Breast epithelium (tissue), 4 donors: ENCODE measurements around the gene RAC3. TPM values are rescaled to one million over a fixed set of nuclear protein-coding genes. Genes with fewer than 3 reads are reported as not detected.

ENCODE experiments used
- DNase-seq, 2 donors: peaks; one replicate each; pipeline ENCODE4 v3.0.0-alpha.2; 2019; ENCODE audit warnings: low spot score in 2 of 2
- H3K27ac ChIP-seq, 2 donors: fragments of 200-600 bp; sonication (generic) in 1 of 2; one replicate each; pipeline ENCODE4 v1.5.1; 2016 to 2019; ENCODE audit warnings: mild to moderate bottlenecking in 1 of 2
- H3K27me3 ChIP-seq, 2 donors: fragments of 200-600 bp; sonication (generic) in 1 of 2; one replicate each; pipeline versions ENCODE4 v1.5.1 to v1.6.0; 2017 to 2019; ENCODE audit warnings: control low read depth in 1 of 2, mild to moderate bottlenecking in 1 of 2
- H3K36me3 ChIP-seq: fragments of 200-600 bp; one replicate; pipeline ENCODE4 v1.5.1; 2019
- H3K4me1 ChIP-seq, 2 donors: fragments of 200-600 bp; sonication (generic); one replicate each; pipeline ENCODE4 v1.5.1; 2016 to 2019; ENCODE audit warnings: control low read depth in 1 of 2
- H3K4me3 ChIP-seq, 3 donors: fragments of 200-600 bp; sonication (generic); 1 replicate in 2 of 3; 2 replicates in 1 of 3; pipeline ENCODE4 v1.5.1; 2016 to 2019; ENCODE audit warnings: mild to moderate bottlenecking in 3 of 3, moderate library complexity in 2 of 3
- H3K9me3 ChIP-seq, 2 donors: fragments of 200-600 bp; sonication (generic) in 1 of 2; one replicate each; pipeline ENCODE4 v1.5.1; 2016 to 2019; ENCODE audit warnings: control low read depth in 1 of 2
- POLR2A ChIP-seq: fragments of 450-650 bp; IDR thresholded peaks from one replicate; pipeline ENCODE4 v1.6.1; 2016; ENCODE audit warnings: antibody characterized with exemption, mild to moderate bottlenecking, moderate library complexity
- POLR2AphosphoS5 ChIP-seq, 3 donors: sonication (generic); formaldehyde crosslinking; IDR thresholded peaks; one replicate each; pipeline ENCODE4 v1.6.1; 2017; ENCODE audit warnings: antibody characterized with exemption in 3 of 3
- intact Hi-C: fragments of 100-400 bp; cut with DNase I; formaldehyde crosslinking; loops from one replicate; pipeline ENCODE4 v1.15.1; 2023; ENCODE audit warnings: low total_unique reads
- total RNA-seq, 3 donors: library from RNA; depleted of rRNA; stranded (reverse); fragments of >200 nt; gene quantifications; one replicate each; pipeline ENCODE4 v1.1.0, GENCODE V29; 2016
- TF ChIP-seq, protein P1 (sequence below), 3 donors: fragments of 450-650 bp; IDR thresholded peaks; one replicate each; pipeline ENCODE4 v1.5.1; 2016 to 2017; ENCODE audit warnings: antibody characterized with exemption in 3 of 3, mild to moderate bottlenecking in 3 of 3, moderate library complexity in 3 of 3

The RAC3 gene
- total RNA-seq, 3 donors from 2014 or later, result 7.6 to 23.0 (median 16.1) TPM

GRCh38 chr17:82016875-82017459, 14.5 kb upstream of the RAC3 start:
- H3K27ac ChIP-seq, result no peak overlapping the region
- peaks cover 6 to 12% of the 10 kb centered on the region in 2 donors for H3K4me1 ChIP-seq
- H3K27me3 ChIP-seq, result no peaks in the 10 kb centered on the region
- intact Hi-C loops, result no loop called here
- H3K4me3 ChIP-seq, result no peak overlapping the region
- no peaks in the 10 kb centered on the region for H3K9me3 ChIP-seq
- no peak for DNase-seq
- H3K36me3 ChIP-seq, result no peaks in the 10 kb centered on the region
- TF ChIP-seq POLR2A (no peak), POLR2AphosphoS5 (IDR thresholded peaks at IDR 0.05) (no peak)
- TF ChIP-seq, protein P1, sequence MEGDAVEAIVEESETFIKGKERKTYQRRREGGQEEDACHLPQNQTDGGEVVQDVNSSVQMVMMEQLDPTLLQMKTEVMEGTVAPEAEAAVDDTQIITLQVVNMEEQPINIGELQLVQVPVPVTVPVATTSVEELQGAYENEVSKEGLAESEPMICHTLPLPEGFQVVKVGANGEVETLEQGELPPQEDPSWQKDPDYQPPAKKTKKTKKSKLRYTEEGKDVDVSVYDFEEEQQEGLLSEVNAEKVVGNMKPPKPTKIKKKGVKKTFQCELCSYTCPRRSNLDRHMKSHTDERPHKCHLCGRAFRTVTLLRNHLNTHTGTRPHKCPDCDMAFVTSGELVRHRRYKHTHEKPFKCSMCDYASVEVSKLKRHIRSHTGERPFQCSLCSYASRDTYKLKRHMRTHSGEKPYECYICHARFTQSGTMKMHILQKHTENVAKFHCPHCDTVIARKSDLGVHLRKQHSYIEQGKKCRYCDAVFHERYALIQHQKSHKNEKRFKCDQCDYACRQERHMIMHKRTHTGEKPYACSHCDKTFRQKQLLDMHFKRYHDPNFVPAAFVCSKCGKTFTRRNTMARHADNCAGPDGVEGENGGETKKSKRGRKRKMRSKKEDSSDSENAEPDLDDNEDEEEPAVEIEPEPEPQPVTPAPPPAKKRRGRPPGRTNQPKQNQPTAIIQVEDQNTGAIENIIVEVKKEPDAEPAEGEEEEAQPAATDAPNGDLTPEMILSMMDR (IDR thresholded peaks at IDR 0.05), result no peak

GRCh38 chr17:82017612-82018151, 13.8 kb upstream of the RAC3 start:
- Histone ChIP-seq H3K4me1 (peaks cover 6 to 14% of the 10 kb centered on the region in 2 donors), H3K4me3 (no peak overlapping the region), H3K9me3 (no peaks in the 10 kb centered on the region), H3K27ac (no peak overlapping the region), H3K27me3 (no peaks in the 10 kb centered on the region), H3K36me3 (no peaks in the 10 kb centered on the region)
- no peak for DNase-seq
- intact Hi-C loops, result no loop called here
- TF ChIP-seq POLR2A (no peak), POLR2AphosphoS5 (IDR thresholded peaks at IDR 0.05) (no peak)
- TF ChIP-seq, protein P1 (IDR thresholded peaks at IDR 0.05), result no peak

DNA sequence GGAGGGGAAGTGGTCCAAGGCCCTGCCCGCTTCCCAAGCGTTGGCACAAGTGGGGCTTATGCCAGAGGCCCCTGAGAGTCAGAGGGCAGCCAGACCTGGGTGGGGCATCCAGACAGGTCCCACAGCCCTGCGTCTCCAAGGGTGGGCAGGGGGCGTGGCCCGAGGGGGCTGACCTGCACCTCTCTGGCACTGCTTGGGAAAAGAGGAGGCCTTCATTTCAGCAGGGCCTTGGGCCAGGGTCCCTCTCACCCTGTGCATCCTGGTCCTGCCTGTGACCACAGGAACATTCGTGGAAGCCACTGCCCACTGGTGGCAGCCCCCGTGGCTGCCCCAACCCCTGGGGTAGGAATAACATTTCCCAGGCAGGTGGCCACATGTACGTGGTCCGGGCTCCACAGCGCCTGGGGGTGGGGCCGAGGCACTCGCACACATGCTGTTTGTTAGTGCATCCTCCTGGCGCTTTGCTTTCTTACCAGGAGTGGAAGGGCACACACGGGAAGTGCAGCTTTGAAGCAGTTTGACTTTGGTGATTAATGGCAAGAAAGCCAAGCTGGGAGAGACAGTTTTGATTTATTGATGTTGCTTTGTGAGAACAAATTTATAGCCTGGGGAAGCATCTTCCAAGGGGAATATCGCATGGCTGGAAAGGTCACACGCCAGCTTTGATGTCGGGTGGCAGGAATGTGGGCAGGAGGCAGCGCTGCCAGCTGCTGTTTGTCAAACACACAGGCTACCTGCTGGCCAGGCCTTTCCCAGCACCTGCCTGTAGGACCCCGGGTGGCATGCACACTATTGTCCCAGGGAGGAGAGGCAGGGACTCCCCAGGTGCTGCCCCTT, 13.1 kb upstream of the RAC3 start:
- no peaks in the 10 kb centered on the region for H3K27me3 ChIP-seq
- no peak overlapping the region for H3K27ac ChIP-seq
- no peaks in the 10 kb centered on the region for H3K9me3 ChIP-seq
- H3K36me3 ChIP-seq, result no peaks in the 10 kb centered on the region
- intact Hi-C loops, result no loop called here
- H3K4me3 ChIP-seq, result no peak overlapping the region
- peaks cover 6 to 14% of the 10 kb centered on the region in 2 donors for H3K4me1 ChIP-seq
- DNase-seq, result no peak
- no peak for TF ChIP-seq POLR2AphosphoS5 (IDR thresholded peaks at IDR 0.05)
- TF ChIP-seq, protein P1 (IDR thresholded peaks at IDR 0.05), result no peak

DNA sequence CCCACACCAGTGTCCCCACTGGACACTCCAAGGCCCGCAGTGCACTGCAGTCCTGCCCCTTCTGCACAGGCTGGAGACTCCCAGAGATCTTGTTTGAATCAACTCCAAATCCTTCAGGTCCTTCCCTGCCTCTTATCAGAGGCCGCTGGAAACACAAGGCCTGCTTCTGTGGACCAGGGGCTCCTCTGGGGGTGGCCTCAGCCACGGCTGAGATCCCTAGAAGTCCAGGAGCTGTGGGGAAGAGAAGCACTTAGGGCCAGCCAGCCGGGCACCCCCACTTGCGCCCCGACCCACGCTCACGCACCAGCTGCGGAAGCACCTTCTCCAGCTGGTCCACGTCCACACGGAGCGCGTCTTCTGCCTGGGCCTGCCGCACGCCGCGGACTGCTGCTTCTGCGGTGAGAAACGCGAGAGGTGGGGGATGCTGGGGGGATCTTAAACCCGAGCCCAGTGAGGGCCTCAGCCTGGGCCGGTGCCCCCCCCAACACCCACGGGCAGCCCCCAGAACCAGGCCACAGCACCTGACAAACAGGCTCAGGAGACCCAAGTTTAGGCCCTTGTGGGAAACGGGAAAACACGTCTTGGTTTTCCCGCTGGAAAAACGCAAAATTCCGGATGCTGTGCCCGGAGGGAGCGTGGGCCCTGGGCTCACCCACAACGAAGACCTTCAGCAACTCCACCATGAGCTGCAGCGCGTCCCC, 12.3 kb upstream of the RAC3 start:
- no peak for DNase-seq
- TF ChIP-seq, protein P1 (IDR thresholded peaks at IDR 0.05), result no peak
- TF ChIP-seq POLR2AphosphoS5 (IDR thresholded peaks at IDR 0.05) (no peak), POLR2A (no peak)
- Histone ChIP-seq H3K4me3 (no peak overlapping the region), H3K36me3 (no peaks in the 10 kb centered on the region), H3K4me1 (peaks cover 6 to 19% of the 10 kb centered on the region in 2 donors), H3K27me3 (no peaks in the 10 kb centered on the region), H3K9me3 (no peaks in the 10 kb centered on the region), H3K27ac (no peak overlapping the region)
- intact Hi-C loops, result no loop called here
